ENCODE measurements around the gene GFRA4.
"Not testable (repeated sequence)": the region's sequence is repeated elsewhere in the genome, so short reads cannot be mapped to it uniquely, and the experiment has no call there.

Gene GFRA4

GRCh38 chr20:3631534-3631933, 31.7 kb downstream of the GFRA4 start:
- Mint-ChIP-seq H3K4me3 (no peak overlapping the region), H3K4me1 (no peaks in the 10 kb centered on the region), H3K9me3 (no peaks in the 10 kb centered on the region), H3K36me3 (peaks cover 3% of the 10 kb centered on the region), H3K27ac (no peak overlapping the region)
- no peak for DNase-seq (ENCODE audit: low spot score in 2 of 2)
- ATAC-seq = no peak

GRCh38 chr20:3630429-3630828, 32.8 kb downstream of the GFRA4 start:
- Mint-ChIP-seq H3K4me3 (no peak overlapping the region), H3K4me1 (no peaks in the 10 kb centered on the region), H3K9me3 (no peaks in the 10 kb centered on the region), H3K27ac (no peak overlapping the region), H3K36me3 (peaks cover 6% of the 10 kb centered on the region)
- DNase-seq (ENCODE audit: low spot score in 2 of 2) = no peak
- no peak for ATAC-seq

GRCh38 chr20:3629893-3630292, 33.3 kb downstream of the GFRA4 start:
- Mint-ChIP-seq H3K4me3 (no peak overlapping the region), H3K27ac (no peak overlapping the region), H3K9me3 (no peaks in the 10 kb centered on the region), H3K4me1 (no peaks in the 10 kb centered on the region), H3K36me3 (peaks cover 6% of the 10 kb centered on the region)
- DNase-seq (ENCODE audit: low spot score in 2 of 2) (no peak), ATAC-seq (no peak)

GRCh38 chr20:3628502-3629314, 34.5 kb downstream of the GFRA4 start:
- no peaks in the 10 kb centered on the region for H3K9me3 Mint-ChIP-seq
- ATAC-seq (no peak), DNase-seq (ENCODE audit: low spot score in 2 of 2) (no peak)
- no peak overlapping the region for H3K27ac Mint-ChIP-seq
- peaks cover 6% of the 10 kb centered on the region for H3K36me3 Mint-ChIP-seq
- H3K4me1 Mint-ChIP-seq = no peaks in the 10 kb centered on the region
- no peak overlapping the region for H3K4me3 Mint-ChIP-seq

- H3K9me3 Mint-ChIP-seq = no peaks in the 10 kb centered on the region
- H3K4me3 Mint-ChIP-seq = no peak overlapping the region
- H3K36me3 Mint-ChIP-seq = peaks cover 6% of the 10 kb centered on the region
- no peak for ATAC-seq
- no peaks in the 10 kb centered on the region for H3K4me1 Mint-ChIP-seq
- H3K27ac Mint-ChIP-seq = peak overlapping the region; percentile 24
- DNase-seq (ENCODE audit: low spot score in 2 of 2) = no peak
Observed at GRCh38 chr20:3627476-3627875, 35.7 kb downstream of the GFRA4 start.

GRCh38 chr20:3622406-3622805, 40.8 kb downstream of the GFRA4 start:
- DNase-seq (ENCODE audit: low spot score in 2 of 2) = no peak
- Mint-ChIP-seq H3K36me3 (peaks cover 6% of the 10 kb centered on the region), H3K27ac (no peak overlapping the region), H3K4me3 (no peak overlapping the region), H3K9me3 (no peaks in the 10 kb centered on the region), H3K4me1 (no peaks in the 10 kb centered on the region)
- no peak for ATAC-seq

- DNase-seq (ENCODE audit: low spot score in 2 of 2) (no peak), ATAC-seq (no peak)
- H3K36me3 Mint-ChIP-seq = peaks cover 3% of the 10 kb centered on the region
- H3K4me1 Mint-ChIP-seq = no peaks in the 10 kb centered on the region
- H3K9me3 Mint-ChIP-seq = no peaks in the 10 kb centered on the region
- no peak overlapping the region for H3K27ac Mint-ChIP-seq
- H3K4me3 Mint-ChIP-seq = no peak overlapping the region
Observed at GRCh38 chr20:3621111-3621510, 42.1 kb downstream of the GFRA4 start.

GRCh38 chr20:3616250-3616649, 46.9 kb downstream of the GFRA4 start:
- H3K4me1 Mint-ChIP-seq = no peaks in the 10 kb centered on the region
- DNase-seq (ENCODE audit: low spot score in 2 of 2) (no peak), ATAC-seq (no peak)
- no peak overlapping the region for H3K4me3 Mint-ChIP-seq
- peak overlapping the region; percentile 30 for H3K27ac Mint-ChIP-seq
- no peaks in the 10 kb centered on the region for H3K9me3 Mint-ChIP-seq
- peaks cover 7% of the 10 kb centered on the region for H3K36me3 Mint-ChIP-seq

- H3K4me1 Mint-ChIP-seq; H3K9me3 Mint-ChIP-seq; DNase-seq (ENCODE audit: low spot score in 2 of 2); H3K4me3 Mint-ChIP-seq; H3K27ac Mint-ChIP-seq; ATAC-seq; H3K36me3 Mint-ChIP-seq: not testable (repeated sequence)
Observed at GRCh38 chr20:3615171-3615840, 47.9 kb downstream of the GFRA4 start.

- Mint-ChIP-seq H3K9me3 (no peaks in the 10 kb centered on the region), H3K4me3 (no peak overlapping the region), H3K4me1 (no peaks in the 10 kb centered on the region), H3K36me3 (peaks cover 7% of the 10 kb centered on the region), H3K27ac (no peak overlapping the region)
- no peak for ATAC-seq
- no peak for DNase-seq (ENCODE audit: low spot score in 2 of 2)
Observed at GRCh38 chr20:3614466-3614865, 48.7 kb downstream of the GFRA4 start.

GRCh38 chr20:3613821-3614440, 49.3 kb downstream of the GFRA4 start:
- Mint-ChIP-seq H3K4me3 (no peak overlapping the region), H3K4me1 (no peaks in the 10 kb centered on the region), H3K36me3 (peaks cover 12% of the 10 kb centered on the region), H3K27ac (no peak overlapping the region), H3K9me3 (no peaks in the 10 kb centered on the region)
- ATAC-seq = no peak
- no peak for DNase-seq (ENCODE audit: low spot score in 2 of 2)

GRCh38 chr20:3612795-3613572, 50.2 kb downstream of the GFRA4 start:
- no peak for DNase-seq (ENCODE audit: low spot score in 2 of 2)
- H3K9me3 Mint-ChIP-seq = no peaks in the 10 kb centered on the region
- no peak overlapping the region for H3K27ac Mint-ChIP-seq
- H3K36me3 Mint-ChIP-seq = peaks cover 13% of the 10 kb centered on the region
- no peaks in the 10 kb centered on the region for H3K4me1 Mint-ChIP-seq
- ATAC-seq = no peak
- no peak overlapping the region for H3K4me3 Mint-ChIP-seq

- ATAC-seq = no peak
Observed at GRCh38 chr20:3611901-3612300, 51.3 kb downstream of the GFRA4 start.

More at GRCh38 chr20:3611901-3612300, 51.3 kb downstream of the GFRA4 start:
- H3K27ac Mint-ChIP-seq = no peak overlapping the region
- H3K4me1 Mint-ChIP-seq = no peaks in the 10 kb centered on the region
- DNase-seq (ENCODE audit: low spot score in 2 of 2) = no peak
- no peaks in the 10 kb centered on the region for H3K9me3 Mint-ChIP-seq
- no peak overlapping the region for H3K4me3 Mint-ChIP-seq
- H3K36me3 Mint-ChIP-seq = peaks cover 13% of the 10 kb centered on the region
